NCI-H1417 (cell line): ENCODE results near the gene C14orf180.
A peak's percentile ranks its signal among the peaks of the same experiment; 100 is the strongest.

ENCODE experiments used
- DNase-seq, 3 experiments: peaks; one replicate each; lab custom pipeline; 2025; lab: John Stamatoyannopoulos, UW

C14orf180 gene

GRCh38 chr14:104578321-104578720 is 1.2 kb upstream of the C14orf180 start:
- no peak for DNase-seq

DNA sequence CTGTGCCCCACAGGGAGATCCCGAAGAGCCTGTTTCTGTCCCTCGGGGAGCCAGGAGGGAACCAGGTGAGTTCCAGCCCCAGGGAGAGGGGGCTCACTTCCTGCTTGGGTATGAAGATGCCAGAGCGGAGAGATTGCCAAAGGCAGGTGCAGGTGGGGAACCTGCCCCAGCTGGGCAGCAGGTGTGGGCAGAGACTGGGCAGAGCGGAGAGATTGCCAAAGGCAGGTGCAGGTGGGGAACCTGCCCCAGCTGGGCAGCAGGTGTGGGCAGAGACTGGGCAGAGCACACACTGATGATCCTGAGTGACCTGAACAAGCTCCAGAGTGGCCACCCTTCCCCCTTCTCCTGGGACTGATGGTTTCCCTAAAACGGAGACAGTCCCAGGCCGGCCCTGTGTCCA is 375 bp downstream of the C14orf180 start:
- DNase-seq: peak in 1 of 3 experiments; percentile 67

GRCh38 chr14:104580961-104581360 is 1.4 kb downstream of the C14orf180 start:
- no peak for DNase-seq

GRCh38 chr14:104581521-104581920 is 2.0 kb downstream of the C14orf180 start:
- no peak for DNase-seq

DNA sequence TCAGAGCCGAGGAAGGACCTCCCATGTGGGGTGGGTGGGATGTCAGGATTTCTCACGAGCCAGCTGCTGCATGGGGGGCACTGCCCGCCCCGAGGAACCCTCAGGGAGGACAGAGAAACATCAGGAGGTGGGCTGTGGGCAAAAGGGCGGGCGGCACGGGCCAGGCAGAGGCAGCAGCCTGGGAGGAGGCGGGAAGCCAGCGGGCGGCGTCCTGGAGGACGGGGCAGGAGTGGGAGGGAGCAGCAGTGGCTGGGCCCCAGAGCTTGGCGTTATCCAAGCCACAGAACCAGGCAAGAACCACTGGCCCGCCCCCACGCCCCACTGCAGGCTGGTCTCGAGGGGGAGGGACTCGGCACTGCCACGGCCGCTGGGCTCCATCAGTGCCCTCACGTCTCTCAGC is 2.4 kb downstream of the C14orf180 start:
- no peak for DNase-seq

- no peak for DNase-seq
These were observed 3.1 kb downstream of the C14orf180 start for GRCh38 chr14:104582662-104583061.

- no peak for DNase-seq
These were observed 4.1 kb downstream of the C14orf180 start for GRCh38 chr14:104583424-104584306.

DNA sequence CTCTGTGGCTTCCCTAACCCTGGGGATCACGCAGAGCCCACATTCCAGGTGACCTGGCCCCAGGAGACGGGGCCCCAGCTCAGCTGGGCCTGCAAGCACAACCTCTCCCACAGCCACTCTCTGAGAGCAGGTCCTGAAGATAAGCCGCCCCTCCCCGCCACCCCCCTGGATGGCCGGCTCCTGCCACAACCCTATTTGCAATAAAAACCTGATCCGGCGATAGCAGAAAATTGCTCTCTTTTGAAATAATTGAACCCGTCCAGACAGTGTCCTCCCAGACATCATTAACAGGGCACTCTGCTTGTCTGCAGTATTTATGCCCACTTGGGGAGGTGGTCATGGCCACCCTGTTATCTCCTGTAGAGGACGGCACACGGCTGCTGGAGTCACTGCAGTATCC is 5.0 kb downstream of the C14orf180 start:
- DNase-seq: peak in 1 of 3 experiments; percentile 64

DNA sequence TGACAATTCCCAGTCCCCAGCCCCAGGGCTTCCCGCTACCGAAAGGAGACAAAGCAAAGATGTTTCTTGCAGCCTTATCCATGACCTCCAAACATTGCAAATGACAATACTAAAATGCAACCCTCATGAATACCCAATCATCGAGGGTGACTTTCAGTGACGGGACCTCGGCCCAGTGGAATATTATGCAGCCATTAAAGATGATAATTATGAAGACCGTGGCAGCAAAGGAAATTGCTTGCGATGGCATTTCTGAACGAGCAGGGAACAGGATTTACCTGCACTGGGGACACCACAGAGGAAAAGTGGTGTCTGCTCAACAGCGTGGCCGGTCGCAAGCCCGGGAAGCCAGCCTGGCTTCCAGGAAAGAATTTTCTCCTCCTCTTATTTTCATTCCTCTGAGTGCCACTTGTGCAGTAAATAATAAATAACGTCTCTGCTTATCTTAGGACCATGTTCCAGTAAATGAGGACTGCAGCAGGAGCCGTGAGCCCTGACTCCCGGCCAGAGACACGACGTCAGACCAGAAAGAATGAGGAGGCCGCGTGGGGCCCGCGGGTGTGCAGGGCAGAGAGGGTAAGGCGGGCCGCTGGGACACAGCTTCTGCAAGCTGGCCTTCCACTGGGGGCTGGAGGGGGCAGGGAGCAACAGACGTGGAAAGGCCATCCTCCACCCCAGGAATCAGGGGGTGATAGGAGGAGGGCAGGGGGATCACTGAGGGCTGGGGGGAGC is 6.6 kb downstream of the C14orf180 start:
- no peak for DNase-seq

DNA sequence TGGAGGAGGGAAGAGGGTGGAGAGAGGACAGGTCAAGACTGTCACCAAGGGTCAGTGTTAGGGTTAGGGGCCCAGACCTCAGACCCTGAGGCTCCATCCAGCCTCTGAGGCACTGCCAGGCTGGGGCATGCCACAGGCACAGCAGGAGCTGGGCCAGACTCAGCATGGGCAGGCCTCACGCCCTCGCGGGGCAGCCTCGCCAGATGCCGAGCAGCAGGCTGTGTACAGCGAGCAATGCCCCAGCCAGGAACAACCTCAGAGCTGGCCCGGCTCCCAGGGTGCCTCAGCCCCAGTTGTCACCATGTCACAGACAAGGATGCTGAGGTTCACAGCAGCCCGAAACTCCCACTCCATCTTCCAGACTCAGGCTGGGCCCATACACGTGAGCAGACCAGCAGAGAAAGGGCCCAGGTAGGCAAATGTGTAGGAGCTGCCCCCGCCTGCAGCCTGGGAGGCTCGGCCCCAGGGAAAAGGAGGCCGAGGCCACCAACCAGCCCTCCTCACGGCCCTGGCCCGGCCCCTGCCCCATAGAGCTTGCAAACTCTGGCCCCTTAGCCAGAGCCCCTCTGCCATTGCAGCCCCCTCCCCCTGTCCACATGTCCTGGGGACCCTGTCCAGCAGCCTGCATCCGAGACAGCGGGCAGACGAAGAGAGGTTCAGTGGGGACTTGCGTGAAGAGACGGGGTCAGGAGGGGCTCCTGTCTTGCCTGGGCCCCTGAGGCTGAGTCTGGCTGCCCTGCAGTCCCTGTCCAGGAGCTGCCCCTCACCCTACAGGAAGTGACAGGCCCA is 7.5 kb downstream of the C14orf180 start:
- DNase-seq: peak in 1 of 3 experiments; percentile 15

DNA sequence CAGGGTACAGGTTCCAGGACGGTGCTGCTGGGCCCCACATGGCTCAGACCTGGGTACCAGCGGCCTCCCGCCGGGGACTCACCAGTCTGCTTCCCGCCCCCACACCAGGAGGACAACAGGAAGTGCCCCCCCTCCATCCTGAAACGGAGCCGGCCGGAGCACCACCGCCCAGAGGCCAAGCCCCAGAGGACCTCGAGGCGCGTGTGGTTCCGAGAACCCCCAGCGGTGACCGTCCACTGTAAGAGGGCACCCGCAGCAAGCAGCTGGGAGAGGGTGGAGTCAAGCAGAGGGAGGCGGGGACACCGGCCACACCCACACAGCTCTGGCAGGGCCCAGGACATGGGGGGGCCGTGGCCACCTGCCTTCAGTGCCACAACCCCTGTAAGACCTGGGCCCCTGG is 8.1 kb downstream of the C14orf180 start:
- DNase-seq: peak in 1 of 3 experiments; percentile 23

DNA sequence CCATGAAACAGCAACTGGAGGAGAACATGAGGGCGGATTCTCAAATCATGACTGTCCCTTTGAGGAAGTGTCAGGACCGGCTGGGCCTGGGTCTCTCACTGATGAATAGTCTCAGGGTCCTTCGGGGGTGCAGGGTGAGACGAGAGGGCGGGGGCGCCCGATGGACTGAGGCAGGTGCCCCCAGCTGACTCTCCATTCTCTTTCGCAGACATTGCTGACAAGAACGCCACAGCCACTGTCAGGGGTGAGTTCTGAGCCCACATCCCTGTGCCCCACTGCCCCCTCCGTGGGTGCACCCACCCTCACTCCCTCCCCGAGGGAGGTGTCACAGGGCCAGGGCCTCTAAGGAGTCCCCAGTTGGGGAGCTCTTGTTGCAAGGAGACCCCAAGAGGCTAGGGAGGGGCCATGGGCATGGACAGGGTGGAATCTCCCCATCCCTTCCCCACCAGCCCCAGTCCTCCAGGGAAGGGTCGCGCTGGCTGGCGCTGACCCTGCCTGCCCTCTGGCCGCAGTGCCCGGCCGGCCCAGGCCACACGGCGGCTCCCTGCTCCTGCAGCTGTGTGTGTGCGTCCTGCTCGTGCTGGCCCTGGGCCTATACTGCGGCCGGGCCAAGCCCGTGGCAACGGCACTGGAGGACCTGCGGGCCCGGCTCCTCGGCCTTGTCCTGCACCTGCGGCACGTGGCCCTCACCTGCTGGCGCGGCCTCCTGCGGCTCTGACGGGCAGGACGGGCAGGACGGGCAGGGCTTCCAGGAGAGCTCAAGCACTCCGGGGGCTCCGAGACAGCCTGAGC is 8.7 kb downstream of the C14orf180 start:
- peak in 2 of 3 experiments; percentile 72 to 81 for DNase-seq

GRCh38 chr14:104589338-104590195 is 10.0 kb downstream of the C14orf180 start:
- DNase-seq: no peak

- no peak for DNase-seq
These were observed 10.8 kb downstream of the C14orf180 start for GRCh38 chr14:104590240-104590965.

- DNase-seq: no peak
These were observed 11.5 kb downstream of the C14orf180 start for GRCh38 chr14:104591031-104591430.

DNA sequence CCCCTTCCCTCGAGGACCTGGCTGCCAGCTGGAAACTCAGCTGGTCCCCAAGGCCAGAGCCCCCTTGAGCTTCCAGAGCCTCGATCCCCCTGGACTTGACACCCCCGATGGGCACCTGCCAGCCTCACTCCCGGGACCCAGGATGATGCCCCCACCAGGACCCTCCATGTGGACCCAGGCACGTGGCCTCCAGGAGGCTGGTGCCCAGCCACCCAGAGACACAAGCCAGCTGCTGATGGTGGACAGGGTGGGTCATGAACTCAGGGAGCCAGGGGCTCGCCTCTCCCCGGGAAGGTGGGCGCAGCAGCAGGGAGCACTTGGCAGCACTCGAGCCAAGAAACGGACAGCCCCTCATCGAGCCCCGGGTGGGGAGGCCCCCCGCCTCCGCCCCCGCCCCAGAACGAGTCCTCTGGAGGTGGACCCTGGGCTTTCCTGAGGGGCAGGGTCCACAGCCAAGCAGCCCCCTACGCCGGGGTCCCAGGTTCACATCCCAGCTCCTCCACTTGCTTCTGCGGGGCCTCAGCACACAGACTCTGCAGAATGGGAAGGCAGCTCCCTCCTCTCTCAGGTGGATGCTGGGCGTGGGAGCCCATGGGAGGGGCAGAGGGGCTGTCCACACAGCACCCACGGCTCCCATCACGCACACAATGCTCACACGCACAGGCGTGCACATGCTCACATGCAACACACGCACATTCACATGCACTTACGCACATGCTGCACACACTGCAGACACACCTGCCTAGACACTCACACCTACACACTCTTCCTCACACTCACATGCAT is 12.1 kb downstream of the C14orf180 start:
- DNase-seq: no peak

DNA sequence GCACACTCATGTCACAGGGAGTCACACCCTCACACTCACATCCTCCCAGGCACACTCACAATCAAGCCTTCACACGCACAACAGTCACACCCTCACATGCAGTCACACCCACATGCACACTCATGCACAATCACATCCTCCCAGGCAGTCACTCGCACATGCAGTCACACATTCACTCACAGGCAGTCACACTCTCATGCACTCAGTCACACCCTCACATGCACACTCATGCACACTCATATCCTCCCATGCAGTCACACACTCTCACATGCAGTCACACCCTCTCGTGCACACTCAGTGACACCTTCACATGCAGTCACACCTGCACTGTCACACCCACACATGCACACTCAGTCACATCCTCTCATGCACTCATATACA is 12.7 kb downstream of the C14orf180 start:
- DNase-seq: no peak

- no peak for DNase-seq
These were observed 13.2 kb downstream of the C14orf180 start for GRCh38 chr14:104592785-104593184.

GRCh38 chr14:104593241-104593701 is 13.7 kb downstream of the C14orf180 start:
- DNase-seq: no peak
